Activated T-cell treated with anti-CD3 and anti-CD28 coated beads for 48 hours (primary cell): ENCODE results near the gene AP2A2.

ENCODE experiments used
- DNase-seq: peaks from one replicate; pipeline ENCODE4 v3.0.0-alpha.2; 2020; ENCODE audit warnings: low read depth

The AP2A2 gene

DNA sequence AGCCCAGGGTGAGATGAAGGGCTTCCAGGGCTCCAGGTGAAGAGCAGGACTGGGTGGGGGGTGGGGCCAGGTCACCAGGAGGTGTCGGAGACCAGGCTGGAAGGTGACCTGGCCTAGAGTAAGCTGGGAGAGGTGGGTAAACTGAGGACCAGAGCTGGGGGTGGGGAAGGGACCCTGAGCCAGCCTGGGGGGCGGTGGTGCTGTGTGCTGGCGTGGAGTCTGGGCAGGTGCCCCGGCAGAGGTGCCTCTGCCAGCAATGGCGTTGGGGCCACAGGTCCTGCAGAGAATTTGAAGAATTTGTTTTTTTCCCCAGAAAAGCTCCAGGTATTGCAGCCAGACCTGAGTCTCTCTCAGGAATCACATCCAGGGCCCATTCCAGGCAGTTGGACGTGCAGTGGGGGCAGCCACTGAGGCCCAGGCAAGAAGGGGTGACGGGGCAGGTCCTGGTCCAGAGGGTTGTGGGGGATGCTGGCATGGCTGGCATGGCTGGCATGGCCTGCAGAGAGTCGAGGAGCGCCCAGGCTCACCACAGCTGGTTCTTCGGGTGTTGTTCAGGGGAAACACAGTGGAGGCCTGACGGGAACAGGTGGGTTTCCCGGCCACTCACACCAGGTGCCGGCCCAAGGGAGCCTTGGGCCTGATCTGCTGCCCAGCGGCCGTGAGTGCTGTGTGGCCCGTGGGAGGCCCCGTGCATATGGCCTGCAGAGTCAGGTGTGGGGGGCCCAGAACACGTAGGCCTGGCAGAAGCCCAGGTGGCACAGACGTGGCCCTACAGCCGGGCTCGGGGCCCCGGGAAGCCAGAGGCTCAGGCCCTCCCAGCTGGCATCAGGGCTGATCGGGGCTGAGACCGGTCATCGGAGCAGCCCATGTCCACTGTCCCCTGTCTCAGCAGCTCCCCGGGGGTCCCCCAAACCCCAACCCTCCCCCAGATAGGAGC is 117.2 kb downstream of the AP2A2 start:
- no peak for DNase-seq

DNA sequence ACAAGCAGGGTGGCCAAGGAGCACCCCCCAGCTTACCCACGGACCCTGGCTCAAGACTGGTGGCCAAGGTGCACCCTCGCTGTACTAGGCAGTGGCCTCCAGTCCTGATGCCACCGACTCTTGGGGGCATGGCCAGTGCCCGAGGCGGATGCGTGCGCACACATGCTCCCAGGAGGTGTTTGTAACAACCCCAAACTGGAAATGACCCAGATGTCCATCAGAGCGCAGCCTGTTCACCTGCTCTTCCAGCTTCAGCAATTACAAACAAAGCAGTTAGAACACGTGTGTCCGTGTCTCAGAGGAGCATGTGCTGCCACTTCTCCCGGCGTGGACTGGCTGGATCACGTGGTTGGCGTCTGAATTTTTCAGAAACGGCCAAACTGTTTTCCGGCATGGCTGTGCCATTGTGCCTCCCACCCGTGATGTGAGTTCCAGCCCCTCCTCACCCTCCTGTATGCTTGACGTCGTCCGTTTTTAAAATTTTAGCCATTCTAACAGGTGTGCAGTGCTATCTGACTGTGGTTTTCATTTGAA is 118.0 kb downstream of the AP2A2 start:
- no peak for DNase-seq

DNA sequence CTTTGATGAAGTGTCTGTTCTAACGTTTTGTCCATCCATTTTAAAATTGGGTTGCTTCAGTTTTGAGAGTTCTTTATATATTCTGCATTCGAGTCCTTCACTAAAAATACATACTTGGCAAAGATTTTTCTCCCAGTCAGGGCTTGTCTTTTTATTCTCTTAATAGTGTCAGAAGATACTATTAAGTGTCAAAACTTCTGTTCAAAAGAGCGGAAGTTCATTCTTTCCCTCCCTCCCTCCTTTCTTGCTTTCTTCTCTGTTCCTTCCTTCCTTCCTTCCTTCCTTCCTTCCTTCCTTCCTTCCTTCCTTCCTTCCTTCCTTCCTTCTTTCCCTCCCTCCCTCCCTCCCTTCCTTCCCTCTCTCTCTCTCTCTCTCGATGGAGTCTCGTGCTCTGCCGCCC is 118.5 kb downstream of the AP2A2 start:
- no peak for DNase-seq

DNA sequence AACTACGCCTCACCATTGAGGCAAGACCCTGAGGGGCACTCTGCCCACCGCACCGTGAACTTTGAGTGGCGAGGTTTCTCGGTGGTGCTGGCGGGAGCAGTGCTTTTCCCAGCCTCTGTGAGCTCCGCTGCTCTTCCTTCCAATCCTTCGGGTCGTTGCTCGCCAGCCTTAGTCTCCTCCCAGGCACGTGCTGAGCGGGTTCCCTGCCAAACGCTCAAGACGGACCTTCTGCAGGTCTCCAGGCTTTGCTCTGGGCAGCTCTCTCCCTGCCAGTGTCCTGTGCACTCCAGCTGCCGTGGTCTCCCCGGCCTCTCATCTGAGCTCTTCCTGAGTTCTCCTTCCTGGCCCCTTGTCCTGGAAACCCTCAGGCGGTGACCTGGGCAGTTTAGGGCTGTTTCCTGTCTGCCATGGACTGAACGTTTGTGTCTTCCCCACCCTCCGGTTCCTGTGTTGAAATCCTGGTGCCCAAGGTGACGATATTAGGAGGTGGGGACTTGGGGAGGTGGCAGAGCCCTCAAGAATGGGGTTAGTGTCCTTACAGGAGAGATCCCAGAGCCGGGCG is 122.0 kb downstream of the AP2A2 start:
- DNase-seq: no peak

DNA sequence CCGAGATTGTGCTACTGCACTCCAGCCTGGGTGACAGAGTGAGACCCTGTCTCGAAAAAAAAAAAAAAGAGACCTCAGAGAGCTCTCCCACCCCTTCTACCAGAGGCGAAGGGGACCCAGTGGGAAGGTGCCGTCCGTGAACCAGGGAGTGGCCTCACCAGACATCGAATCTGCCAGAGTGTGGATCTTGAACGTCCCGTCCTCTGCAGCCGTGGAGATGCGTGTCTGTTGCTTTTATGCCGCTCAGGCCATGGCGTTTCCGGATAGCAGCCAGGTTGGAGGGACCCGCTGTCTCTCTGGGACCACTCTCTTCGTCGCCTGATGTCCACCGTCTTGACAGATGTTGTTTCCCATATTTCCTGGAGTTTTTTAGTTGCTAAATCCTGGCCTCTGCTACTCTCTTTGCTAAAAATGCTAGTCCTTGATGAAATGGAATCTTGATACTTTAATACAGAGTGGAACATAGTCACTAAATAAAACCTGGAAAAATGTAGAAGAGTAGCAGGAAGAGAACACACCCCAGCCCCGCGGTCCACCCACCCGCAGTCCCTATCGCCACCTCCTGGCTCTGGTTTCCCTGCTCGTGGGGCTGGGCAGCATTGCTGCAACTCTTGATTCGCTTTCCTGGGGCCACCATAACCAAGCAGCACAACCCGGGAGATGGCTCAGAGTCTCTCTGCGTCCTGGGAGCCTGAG is 122.9 kb downstream of the AP2A2 start:
- DNase-seq: no peak

DNA sequence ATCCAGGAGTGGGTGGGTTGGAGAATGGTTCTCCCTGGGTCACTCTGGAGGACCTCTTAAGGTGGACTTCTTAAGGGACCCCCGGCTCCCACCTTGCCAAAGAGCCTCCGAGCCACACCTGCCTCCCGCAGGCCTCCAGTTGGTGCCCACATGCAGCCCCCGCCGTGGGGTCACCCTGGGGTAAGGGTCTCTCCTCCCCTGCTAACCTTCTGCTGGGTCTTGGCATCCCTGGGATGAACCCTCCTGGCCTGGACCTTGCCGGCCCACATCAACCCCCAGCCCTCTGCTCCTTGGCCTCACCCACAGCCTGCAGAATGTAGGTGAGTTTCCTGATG is 123.4 kb downstream of the AP2A2 start:
- no peak for DNase-seq

DNA sequence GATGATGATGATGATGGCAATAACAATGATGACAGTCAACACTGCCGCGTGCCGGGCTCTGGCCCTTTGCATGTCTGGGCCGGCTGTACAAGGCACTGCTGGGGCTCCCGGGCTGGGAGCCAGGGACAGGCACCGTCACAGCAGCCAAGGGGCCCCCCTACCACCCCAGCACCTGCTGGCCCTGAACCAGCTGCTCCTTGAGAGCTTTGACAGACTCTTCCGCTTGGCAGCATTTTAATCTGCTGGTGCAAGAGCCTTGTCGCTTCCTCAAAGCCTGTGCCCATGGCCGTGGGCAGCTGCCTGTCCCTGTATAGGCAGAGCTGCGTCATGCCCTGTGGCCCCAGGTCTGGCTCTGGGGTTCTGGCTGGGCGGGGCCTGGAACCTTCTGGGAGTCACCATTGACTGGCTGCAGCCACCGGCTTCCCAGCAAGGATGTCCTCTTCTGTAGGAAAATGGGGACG is 123.8 kb downstream of the AP2A2 start:
- DNase-seq: no peak

DNA sequence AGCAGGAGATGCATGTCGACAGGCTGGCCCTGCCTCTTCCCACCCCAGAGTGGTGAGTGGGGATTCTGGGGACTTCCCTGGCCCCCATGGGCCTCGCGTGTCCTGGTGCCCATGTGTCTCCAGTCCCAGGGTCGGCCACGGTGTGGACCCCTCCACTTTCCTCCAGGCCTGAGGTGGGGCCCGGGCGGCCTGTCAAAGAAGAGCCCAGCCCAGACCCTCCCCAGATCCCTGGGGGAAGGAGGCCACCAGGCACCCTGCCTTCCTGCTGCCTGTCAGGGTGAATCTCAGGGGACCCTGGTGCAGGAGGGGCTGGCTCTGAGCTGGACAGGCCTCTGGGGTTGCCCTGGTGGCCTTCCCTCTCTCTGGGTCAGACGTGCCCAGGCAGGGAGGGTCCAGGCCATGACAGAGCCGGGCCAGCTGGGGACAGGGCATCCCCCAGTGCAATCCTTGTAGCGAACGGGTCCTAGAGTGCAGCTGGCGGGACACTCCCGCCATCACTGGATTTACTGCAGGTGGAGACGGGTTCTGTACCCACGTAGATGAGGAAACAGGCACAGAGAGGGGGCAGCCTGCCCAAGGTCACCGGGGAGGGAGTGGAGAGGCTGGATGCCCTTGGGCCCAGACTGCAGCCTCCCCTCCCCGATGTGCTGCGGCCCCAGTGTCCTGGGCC is 124.4 kb downstream of the AP2A2 start:
- DNase-seq: no peak

DNA sequence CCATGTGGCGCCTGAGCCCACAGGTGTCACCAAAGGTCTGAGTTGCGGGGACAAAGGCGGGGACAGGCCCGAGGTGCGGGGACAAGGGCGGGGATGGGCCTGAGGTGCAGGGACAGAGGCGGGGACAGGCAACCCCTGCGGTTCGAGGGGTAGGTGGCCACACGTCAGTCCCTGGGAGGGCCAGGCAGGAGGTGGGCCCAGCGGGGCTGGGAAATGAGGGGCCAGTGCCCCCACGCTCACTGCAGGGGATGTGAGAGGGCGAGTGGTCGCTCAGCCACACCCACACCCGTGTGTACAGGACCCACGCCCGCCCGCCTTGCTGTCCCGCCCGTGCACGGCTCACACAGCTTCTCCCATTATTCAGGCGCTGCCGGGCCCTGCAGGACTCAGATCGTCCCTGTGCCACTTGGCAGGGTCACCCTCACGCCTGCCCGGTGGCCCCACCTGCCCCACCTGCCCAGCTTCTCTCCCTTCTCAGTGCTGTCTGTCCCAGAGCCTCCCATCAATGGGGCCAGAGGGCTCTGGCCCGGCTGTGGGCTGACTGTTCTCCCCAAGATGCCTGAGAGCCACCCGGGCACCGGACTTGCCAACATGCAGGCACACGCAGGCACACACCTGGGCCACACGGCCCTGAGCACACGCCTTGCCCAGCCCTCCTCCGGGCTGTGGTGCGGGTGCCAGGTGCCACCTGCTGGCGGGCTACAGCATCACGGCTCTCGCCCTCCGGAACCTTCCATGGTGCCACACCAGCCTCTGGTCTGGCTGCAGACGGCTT is 125.1 kb downstream of the AP2A2 start:
- DNase-seq: peak; percentile 69

DNA sequence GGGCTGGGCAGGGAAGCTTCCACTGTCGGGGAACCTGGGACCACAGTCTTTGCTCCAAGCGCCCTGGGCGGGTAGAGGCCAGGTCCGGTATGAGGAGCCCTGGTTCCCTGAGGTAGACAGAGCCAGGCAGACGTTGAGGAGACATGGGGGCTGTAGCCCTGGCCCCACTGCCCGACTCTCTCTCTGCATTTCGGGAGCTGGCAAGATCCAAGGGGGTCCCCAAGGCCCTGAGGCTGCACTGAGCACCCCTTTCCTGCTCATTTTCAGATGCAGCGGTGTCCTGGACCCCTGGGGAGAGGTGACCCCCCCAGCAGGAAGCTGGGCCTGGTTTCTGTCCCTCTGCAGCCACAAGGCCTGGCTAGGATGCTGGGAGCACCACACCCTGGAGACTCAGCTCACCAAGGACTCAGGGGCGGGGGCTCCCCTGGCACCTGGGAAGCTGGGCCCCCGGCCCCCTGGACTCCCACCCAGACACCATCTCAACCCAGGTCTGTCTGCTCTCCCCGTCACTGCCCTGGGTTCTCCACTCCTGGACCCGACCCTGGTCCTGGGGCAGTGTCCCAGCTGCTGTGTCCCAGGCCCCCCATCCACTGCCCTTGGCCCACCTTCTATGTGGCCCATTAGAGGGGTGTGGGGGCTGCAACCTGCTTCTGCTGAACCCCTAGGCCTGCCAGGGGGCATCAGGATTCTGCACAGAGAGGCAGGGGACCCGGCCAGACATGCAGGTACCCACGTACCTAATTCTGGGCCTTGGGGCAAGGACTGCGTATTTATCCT is 125.9 kb downstream of the AP2A2 start:
- DNase-seq: no peak

DNA sequence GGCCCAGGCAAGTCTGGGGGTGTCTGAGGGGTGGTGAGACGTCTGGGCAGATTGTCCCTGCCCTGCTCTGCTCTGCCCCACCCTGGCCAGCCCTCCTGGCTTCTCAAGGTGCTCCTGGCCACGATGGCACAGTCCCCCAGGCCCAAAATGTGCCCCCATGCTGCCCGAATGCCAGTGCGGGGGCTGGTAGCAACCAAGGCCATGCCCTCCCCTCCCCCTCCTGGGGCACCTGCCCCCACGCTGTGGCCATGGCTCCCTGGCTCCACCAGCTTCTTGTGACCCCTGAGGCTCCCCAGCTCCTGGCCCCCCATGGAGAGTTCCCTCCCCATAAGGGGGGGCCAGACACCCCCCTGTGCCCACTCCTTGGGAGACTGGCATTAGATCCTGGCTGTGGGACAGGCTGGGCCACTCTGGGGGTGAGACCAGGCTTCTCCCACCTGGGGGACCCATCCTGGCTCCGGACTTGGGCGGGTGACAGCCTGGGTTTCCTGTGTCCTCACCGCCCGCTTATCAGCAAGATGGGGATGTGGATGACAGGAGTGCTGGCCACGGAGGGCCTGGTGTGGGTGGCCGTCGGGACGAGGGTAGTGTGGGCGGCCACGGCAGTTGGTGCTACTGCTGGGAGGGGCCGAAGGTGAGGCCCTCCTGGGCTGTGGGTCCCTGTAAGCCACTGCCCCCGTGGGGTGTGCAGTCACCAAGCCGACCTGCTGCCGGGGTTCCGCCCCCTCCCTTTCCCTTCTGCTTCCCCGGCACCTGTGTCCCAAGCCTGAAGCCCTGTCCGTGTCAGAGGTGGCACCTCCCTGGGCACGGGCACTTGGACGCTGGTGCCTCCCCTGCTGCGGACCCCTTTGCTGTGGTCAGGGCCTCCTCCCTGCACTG is 126.7 kb downstream of the AP2A2 start:
- no peak for DNase-seq

DNA sequence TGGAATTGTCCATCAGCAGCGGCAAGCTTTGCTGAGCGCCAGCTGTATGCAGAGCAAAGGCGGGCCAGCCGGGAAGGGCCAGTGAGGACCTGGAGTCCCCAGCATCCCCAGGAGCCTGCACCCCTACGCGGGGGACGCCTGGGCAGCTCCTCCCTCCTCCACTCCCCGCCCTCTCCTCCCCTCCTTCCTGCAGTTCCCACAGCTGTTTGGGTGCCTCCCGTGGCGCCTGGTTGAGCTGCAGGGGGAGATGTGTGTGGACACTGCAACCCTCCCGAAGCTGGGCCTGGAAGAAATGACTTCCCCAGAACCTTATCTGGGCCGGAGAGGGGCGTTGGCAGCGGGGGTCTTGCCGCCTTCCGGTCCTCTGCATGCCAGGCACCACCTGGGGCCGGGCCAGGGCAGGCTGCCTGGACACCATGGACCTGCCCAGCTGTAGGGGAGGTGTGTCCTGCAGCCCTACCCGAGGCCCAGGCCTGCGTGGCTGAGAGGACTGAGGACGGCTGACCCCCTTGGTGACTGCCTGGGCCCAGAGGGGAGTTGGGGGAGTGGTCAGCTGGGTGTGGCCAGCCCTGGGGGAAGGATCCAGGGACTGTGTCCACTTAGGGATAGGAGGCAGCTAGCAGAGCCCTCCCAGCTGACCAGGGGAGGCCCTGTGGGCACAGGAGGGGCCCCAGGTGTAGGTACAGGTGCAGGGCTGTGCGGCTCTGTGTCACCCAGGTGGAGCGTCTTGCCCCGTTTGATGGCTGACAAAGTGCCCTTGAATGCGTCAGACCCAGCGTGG is 127.6 kb downstream of the AP2A2 start:
- DNase-seq: no peak

DNA sequence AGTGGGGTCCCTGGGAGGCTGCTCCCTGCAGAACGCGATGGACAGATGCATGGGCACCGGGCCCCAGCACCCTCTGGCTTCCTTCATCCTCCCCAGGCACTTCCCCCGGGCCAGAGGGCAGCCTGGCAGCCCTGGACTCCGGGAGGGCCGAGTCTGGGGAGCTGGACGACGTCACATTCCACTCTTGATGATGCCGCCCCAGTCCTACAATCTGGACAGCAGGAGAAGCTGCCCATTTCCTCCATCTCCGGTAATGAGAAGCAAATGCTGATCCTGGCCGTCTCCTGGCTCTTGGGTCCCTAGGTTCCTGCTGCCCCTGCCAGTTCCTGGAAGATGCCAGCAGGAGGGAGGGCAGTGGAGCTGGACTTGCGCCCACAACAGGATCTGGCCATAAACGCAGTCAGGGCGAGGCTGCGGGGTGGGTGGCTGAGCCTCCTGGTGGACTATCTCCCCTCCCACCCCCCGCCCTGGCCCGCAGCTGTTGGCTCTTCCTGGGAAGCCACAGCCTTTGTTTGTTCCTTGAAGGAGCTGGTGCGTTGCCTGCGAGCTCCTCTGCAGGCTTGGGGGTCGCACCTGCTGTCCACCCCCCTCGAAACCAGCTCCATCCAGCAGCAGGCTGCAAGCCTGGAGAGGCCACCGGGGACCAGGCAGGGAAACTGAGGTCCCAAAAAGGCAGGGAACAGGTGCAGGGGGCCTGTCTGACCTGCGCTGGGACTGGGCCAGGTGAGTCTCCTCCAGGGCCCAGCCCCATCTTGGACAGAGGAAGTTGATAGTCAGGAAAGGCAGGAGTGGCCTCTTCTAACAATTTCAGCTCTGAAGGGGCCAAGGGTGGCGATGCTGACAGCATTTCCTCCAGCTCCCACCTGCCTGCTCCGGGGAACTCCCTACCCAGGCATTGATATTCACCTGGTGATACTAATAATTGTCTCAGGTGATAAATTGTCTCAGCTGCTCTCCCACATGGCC is 128.8 kb downstream of the AP2A2 start:
- no peak for DNase-seq

DNA sequence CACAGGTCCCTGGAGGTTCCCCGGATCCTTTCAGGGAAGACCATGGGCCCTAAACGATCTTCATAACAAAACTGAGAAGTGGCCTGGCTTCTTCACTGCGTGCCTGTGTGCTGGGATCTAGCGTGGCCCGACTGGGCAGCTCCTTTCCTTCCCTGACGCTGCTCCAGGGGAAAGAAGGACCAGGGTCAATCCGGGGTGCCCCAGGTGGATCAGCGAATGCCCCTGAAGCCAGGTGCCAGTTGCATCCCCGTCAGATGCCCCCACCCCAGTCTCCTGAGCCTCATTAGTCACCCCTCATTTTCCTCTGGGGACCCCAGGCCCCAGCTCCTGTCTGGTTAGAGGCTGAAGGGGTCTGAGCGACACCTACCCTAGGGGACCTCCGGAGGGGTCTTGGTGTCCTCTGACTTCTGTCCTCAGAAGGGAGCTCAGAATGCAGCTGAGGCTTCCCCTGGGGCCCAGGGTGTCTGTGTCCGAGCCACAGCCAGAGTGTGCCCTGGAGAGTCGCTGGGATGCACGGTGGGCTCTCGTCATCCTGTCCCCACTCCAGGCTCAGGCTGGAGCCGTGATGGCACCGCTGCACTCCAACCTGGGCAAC is 129.5 kb downstream of the AP2A2 start:
- no peak for DNase-seq

DNA sequence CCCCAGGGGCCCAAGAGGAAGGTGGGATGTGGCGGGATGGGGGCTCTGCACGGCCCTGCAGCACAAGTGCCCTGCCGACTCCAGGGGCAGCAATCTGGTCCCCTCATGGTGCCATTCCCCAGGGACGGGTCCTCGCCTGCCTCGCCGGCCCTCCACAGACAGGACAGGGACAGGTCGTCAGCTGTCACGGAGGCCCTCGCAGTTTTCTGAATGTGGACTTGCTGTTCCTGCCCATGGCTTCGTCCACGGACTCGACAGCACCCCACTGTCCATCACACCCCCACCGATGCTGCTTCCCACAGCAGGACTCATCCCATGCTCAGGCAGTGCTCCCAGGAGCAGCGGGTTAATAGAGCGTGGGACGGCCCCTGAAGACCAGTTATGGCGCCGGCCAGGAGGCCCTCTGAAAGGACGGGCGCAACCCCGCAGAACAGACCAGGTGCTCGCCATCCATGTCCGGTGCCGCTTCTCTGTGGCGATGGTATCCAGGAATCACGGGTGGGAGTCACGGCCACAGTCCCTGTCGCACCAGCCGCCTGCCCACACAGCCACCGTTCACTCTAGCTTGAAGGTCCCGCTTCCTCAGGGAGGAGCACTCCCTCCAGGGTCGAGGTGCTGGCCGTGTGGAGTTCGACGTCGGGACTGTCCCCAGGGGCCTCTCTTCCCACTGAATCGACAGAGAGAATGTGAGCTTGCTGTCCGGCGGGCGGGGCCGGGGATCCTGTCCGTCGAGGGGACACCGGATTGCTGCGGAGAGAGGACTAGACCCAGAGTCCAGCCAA is 130.5 kb downstream of the AP2A2 start:
- no peak for DNase-seq

DNA sequence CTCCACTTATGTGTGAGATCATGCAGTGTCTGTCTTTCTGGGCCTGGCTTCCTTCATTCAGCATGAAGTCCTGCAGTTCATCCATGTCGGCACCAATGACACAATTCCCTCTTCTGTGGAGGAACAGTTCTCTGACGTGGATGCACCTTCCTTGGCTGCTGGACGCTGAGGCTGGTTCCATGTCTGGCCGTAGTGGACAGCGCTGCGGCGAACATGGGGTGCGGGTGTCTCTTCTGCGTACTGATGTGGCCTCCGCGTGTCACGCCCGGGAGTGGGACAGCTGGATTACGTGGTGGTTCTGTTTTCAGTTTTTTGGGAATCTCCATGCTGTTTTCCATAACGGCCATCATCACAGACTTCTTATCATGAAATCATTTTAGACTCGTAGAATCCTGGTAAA is 132.1 kb downstream of the AP2A2 start:
- DNase-seq: no peak
